OCI-LY1 (cell line): ENCODE data around the gene ID2.

Experiments
- EZH2 ChIP-seq: fragments of 200-600 bp; sonication (generic), shearing (Covaris generic); IDR thresholded peaks from 2 replicates; pipeline ENCODE4 v1.8.0; 2017; ENCODE audit warnings: borderline replicate concordance, mixed run types, mild to moderate bottlenecking, antibody characterized with exemption, low read length, moderate library complexity, mixed read lengths
- TF ChIP-seq, protein P1 (sequence below): fragments of 200-600 bp; sonication (generic), shearing (Covaris generic); IDR thresholded peaks from 2 replicates; pipeline ENCODE4 v1.5.1; 2017; ENCODE audit warnings: mild to moderate bottlenecking, antibody characterized with exemption, low read length, moderate library complexity, mixed read lengths

DNA sequence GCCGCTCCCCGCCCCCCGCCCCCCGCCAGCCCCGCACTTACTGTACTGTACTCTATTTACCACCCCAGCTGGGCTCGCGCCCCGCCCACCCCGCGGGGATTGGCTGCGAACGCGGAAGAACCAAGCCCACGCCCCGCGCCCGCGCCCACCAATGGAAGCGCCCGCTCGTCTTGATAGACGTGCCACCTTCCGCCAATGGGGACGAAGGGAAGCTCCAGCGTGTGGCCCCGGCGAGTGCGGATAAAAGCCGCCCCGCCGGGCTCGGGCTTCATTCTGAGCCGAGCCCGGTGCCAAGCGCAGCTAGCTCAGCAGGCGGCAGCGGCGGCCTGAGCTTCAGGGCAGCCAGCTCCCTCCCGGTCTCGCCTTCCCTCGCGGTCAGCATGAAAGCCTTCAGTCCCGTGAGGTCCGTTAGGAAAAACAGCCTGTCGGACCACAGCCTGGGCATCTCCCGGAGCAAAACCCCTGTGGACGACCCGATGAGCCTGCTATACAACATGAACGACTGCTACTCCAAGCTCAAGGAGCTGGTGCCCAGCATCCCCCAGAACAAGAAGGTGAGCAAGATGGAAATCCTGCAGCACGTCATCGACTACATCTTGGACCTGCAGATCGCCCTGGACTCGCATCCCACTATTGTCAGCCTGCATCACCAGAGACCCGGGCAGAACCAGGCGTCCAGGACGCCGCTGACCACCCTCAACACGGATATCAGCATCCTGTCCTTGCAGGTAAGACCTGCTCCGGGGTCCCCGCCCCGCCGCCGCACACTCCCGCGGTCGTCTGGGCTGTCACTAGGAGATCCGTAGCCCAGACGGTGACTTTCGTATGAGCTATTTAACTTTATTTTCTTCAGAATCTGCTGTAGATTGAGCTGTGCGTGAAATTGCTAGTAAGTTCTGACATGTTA lies at the start of gene ID2:
- TF ChIP-seq, protein P1, sequence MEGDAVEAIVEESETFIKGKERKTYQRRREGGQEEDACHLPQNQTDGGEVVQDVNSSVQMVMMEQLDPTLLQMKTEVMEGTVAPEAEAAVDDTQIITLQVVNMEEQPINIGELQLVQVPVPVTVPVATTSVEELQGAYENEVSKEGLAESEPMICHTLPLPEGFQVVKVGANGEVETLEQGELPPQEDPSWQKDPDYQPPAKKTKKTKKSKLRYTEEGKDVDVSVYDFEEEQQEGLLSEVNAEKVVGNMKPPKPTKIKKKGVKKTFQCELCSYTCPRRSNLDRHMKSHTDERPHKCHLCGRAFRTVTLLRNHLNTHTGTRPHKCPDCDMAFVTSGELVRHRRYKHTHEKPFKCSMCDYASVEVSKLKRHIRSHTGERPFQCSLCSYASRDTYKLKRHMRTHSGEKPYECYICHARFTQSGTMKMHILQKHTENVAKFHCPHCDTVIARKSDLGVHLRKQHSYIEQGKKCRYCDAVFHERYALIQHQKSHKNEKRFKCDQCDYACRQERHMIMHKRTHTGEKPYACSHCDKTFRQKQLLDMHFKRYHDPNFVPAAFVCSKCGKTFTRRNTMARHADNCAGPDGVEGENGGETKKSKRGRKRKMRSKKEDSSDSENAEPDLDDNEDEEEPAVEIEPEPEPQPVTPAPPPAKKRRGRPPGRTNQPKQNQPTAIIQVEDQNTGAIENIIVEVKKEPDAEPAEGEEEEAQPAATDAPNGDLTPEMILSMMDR: no peak
- no peak for TF ChIP-seq EZH2
